Left lung (tissue), 10 donors: ENCODE results near the gene ZFP64. TPM values are rescaled to one million over a fixed set of nuclear protein-coding genes. Genes with fewer than 3 reads are reported as not detected.
"Not testable (repeated sequence)": the region's sequence is repeated elsewhere in the genome, so short reads cannot be mapped to it uniquely, and the experiment has no call there.

Experiments
- ATAC-seq: fragments of 200-7000 bp; cut with Tn5 transposase; one replicate; pipeline ENCODE4 v1.9.1; 2020; ENCODE audit warnings: moderate library complexity
- DNase-seq, 4 donors: peaks; one replicate each; pipeline ENCODE4 v3.0.0-alpha.2; 2013 to 2020
- H3K27ac ChIP-seq, 2 donors: fragments of 200-600 bp; sonication (generic) in 1 of 2; one replicate each; pipeline versions ENCODE4 v1.5.0 to v1.8.0; 2020 to 2021
- H3K27me3 ChIP-seq, 2 donors: fragments of 200-600 bp; sonication (generic) in 1 of 2; one replicate each; pipeline versions ENCODE4 v1.5.0 to v1.8.0; 2020 to 2021
- H3K36me3 ChIP-seq, 2 donors: fragments of 200-600 bp; sonication (generic) in 1 of 2; one replicate each; pipeline versions ENCODE4 v1.5.0 to v1.8.0; 2020 to 2021
- H3K4me1 ChIP-seq, 2 donors: fragments of 200-600 bp; one replicate each; pipeline ENCODE4 v1.8.0; 2021
- H3K4me3 ChIP-seq, 2 donors: fragments of 200-600 bp; sonication (generic) in 1 of 2; one replicate each; pipeline versions ENCODE4 v1.5.0 to v1.8.0; 2020 to 2021; ENCODE audit warnings: mild to moderate bottlenecking in 1 of 2
- H3K9me3 ChIP-seq, 2 donors: fragments of 200-600 bp; sonication (generic) in 1 of 2; one replicate each; pipeline versions ENCODE4 v1.5.0 to v1.8.0; 2020 to 2021
- CTCF ChIP-seq, 2 donors: fragments of 200-600 bp; sonication (generic) in 1 of 2; IDR thresholded peaks; one replicate each; pipeline versions ENCODE4 v1.5.0 to v1.8.0; 2021; ENCODE audit warnings: antibody characterized with exemption in 2 of 2
- intact Hi-C, 2 donors: fragments of 100-400 bp; cut with DNase I; formaldehyde crosslinking; loops; one replicate each; pipeline versions ENCODE4 v1.11.2 to v1.14.2; 2022
- polyA plus RNA-seq, 6 donors: library from polyadenylated mRNA; unstranded; fragments of 120-200 nt; gene quantifications; one replicate each; pipeline ENCODE4 v1.2.1, GENCODE V29; 2013; ENCODE audit not compliant: insufficient read length in 6 of 6
- total RNA-seq, 2 donors: library from RNA; stranded (reverse); fragmentation: NEBNext Ultra II Directional; extraction: Animal tissue kit (Norgen Biotek cat#: 25700); gene quantifications; one replicate each; pipeline ENCODE4 v1.2.1, GENCODE V29; 2021
- donor health status: DM: no; HTN: yes; CAD: no.
- donor health status: DM: no; HTN: no; CAD: no.

ZFP64 gene
- total and polyA plus RNA-seq, 8 donors = 10.8 to 22.1 (median 18.7) TPM

- no peak for DNase-seq
- no peak for TF ChIP-seq CTCF (IDR thresholded peaks at IDR 0.05)
- Histone ChIP-seq H3K4me3 (no peak overlapping the region), H3K27me3 (no peaks in the 10 kb centered on the region), H3K27ac (no peak overlapping the region), H3K9me3 (no peaks in the 10 kb centered on the region), H3K36me3 (no peaks in the 10 kb centered on the region), H3K4me1 (peaks cover 0 to 13% of the 10 kb centered on the region in 2 donors)
- ATAC-seq = no peak
- intact Hi-C loops = no loop called here
Measured at GRCh38 chr20:52193133-52193532, 1.6 kb upstream of the ZFP64 start.

GRCh38 chr20:52192719-52193007, 1.1 kb upstream of the ZFP64 start:
- H3K36me3 ChIP-seq, intact Hi-C loops, H3K9me3 ChIP-seq, H3K27ac ChIP-seq, H3K27me3 ChIP-seq, DNase-seq, ATAC-seq: not testable (repeated sequence)
- H3K4me1 ChIP-seq = peaks cover 0 to 13% of the 10 kb centered on the region in 2 donors
- peak overlapping the region in 1 of 2 donors; percentile 80 for H3K4me3 ChIP-seq

GRCh38 chr20:52191916-52192718, 538 bp upstream of the ZFP64 start:
- ATAC-seq (peak; percentile 57), DNase-seq (peak in 3 of 4 donors; percentile 38 to 49 (median 41))
- Histone ChIP-seq H3K27ac (peak overlapping the region; percentile 91 to 92), H3K4me3 (peak overlapping the region; percentile 80 to 97), H3K4me1 (peaks cover 0 to 13% of the 10 kb centered on the region in 2 donors), H3K36me3 (no peaks in the 10 kb centered on the region), H3K27me3 (no peaks in the 10 kb centered on the region), H3K9me3 (no peaks in the 10 kb centered on the region)
- no peak for TF ChIP-seq CTCF (IDR thresholded peaks at IDR 0.05)
- intact Hi-C loops = no loop called here

- peaks cover 0 to 13% of the 10 kb centered on the region in 2 donors for H3K4me1 ChIP-seq
- H3K36me3 ChIP-seq = peaks cover 0 to 12% of the 10 kb centered on the region in 2 donors
- intact Hi-C loops = no loop called here
- H3K4me3 ChIP-seq = peak overlapping the region; percentile 80 to 97
- peak; percentile 52 for ATAC-seq
- peak overlapping the region; percentile 91 to 92 for H3K27ac ChIP-seq
- no peak for TF ChIP-seq CTCF (IDR thresholded peaks at IDR 0.05)
- no peaks in the 10 kb centered on the region for H3K27me3 ChIP-seq
- no peaks in the 10 kb centered on the region for H3K9me3 ChIP-seq
- DNase-seq = peak in 1 of 4 donors; percentile 30
Measured at GRCh38 chr20:52190437-52191131, 995 bp downstream of the ZFP64 start.

GRCh38 chr20:52181766-52182165, 9.8 kb downstream of the ZFP64 start:
- Histone ChIP-seq H3K27me3 (no peaks in the 10 kb centered on the region), H3K4me3 (no peak overlapping the region), H3K9me3 (no peaks in the 10 kb centered on the region), H3K36me3 (peaks cover 0 to 51% of the 10 kb centered on the region in 2 donors), H3K27ac (no peak overlapping the region), H3K4me1 (no peaks in the 10 kb centered on the region)
- DNase-seq (no peak), ATAC-seq (no peak)
- intact Hi-C loops = no loop called here
- TF ChIP-seq CTCF (IDR thresholded peaks at IDR 0.05) = no peak
